NCI-H128 (cell line): ENCODE data around the gene TPBGL.

Experiments
- DNase-seq: peaks from one replicate; lab custom pipeline; 2025; ENCODE audit not compliant: unreplicated experiment; lab: John Stamatoyannopoulos, UW

TPBGL gene

DNA sequence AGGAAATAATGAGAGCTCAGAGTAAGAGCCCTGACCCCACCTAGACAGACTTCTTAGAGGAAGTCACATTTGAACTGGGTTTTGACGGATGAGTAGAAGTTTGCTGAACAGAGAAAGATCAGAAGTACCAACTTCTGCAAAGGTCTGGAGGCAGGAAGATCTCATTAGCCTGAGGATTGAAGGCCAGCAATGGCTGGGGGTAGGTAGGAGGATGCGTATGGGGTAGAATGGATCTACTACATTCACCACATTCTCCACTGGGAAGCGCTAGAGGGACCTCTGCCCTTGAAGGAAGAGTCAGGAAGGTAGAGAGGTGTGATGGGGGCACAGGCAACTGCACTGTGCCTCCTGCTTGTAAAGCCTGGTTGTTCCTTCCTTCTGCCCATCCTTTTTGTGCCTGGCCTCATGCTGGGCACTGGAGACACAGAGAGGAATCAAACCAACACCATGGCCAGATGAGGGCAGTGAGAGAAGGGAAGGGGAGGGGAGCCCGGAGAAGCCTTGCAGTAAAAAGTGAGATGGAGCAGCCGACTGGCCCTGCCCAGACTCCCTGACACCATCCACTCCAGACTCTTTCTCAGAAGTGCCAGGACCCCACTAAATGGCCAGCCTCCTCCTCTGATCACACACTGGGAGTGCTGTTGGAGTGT, 4.9 kb downstream of the TPBGL start:
- no peak for DNase-seq

DNA sequence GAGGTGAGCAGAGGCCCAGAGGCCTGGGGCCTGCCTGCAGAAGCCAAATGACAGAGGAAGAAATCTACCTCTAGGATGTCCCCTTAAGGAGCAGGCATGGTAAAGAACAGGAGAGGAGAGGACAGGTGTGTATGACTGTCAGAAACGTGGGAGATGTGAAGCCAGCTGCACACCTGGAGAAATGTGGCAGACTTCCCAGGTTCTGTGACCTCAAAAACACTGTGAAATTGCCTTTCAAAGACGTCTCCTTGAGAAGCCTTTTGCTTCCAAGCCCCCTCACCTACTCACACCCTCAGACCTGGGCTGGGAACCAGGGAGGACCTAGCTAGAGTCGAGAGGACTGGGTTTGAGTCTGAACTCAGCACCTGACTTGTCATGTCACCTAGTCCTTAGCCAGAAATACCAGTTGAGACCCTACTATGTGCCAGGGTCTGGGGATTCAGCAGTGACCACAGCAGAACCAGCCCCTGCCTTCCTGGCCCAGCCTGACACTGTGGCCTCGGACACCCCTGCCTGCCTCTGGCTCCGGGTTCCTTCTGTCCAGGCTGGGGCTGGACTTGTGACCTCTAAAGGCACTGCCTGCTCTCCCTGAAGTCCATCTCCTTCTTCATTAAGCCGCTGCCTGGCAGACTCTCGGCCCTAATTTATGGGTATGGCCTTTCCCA, 5.6 kb downstream of the TPBGL start:
- no peak for DNase-seq

DNA sequence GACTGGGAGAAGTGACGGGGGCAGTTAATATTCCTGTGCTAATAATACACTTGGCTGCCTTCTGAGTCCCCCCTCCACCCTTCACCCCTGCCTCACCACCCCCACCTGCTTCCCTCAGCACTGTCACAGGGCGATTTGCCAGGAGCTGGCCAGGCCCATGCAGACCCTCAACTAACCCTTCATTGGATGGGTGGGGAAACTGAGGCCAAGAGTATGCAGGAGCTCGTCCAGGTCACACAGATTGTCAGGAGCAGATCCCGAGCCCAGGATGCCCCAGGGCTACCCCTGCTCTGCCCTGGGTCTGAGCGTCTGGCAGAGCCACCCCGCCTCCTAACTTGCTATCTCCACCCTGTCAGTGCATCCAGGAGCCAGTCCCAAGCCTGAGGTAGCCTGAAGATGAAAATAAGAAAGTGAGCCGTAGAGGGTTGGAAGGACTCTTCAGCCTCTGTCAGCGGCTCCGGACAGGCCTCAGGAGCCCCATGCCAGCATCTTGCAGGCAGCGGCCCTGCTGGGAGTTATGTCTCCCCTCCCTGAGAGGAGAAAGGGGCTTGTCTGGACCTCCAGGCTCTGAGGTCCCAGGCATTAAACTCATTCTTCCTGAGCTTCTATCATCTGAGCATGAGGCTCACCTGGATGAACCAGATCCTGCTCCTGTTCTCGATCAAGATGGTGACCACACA, 6.2 kb downstream of the TPBGL start:
- no peak for DNase-seq

DNA sequence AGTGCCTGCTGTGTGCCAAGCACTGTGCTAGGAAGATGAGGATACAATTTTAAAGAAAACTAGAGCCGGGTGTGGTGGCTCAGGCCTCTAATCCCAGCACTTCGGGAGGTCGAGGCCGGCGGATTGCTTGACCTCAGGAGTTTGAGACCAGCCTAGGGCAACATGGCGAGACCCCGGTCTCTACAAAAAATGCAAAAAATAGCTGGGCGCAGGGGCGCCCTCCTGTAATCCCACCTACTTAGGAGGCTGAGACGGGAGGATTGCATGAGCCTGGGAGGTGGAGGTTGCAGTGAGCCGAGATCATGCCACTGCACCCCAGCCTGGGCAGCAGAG, 8.3 kb downstream of the TPBGL start:
- no peak for DNase-seq

DNA sequence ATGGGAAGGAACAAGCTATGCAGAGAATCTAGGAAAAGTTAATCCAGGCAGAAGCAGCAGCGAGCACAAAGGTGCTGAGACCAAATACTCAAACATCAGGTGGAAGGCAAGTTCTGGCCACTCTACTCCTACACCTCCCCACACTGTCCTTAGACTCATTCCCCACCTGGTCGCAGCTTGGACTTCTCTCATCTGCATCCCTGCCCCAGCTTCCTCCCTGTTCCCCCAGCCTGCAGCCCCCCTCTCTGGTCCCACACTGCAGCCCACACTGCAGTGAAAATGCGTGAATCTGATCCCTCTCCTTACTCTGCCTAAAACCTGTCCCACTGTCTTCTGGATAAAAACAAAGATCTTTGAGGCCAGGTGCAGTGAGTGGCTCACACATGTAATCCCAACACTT, 9.1 kb downstream of the TPBGL start:
- DNase-seq = no peak

DNA sequence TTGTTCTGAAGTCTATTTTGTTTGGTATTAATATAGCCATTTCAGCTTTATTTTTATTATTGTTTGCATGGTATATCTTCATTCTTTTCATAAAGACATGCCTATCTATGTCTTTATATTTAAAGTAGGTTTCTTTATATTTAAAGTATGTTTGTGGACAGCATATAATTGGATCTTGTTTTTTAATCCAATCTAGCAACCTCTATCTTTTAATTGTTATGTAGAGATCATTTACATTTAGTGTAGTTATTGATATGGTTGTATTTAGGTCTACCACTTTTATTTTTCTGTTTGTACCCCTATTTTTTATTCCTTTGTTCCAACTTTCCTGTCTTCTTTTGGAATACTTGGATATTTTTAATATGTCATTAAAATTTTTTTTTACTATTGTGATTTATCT, 13.8 kb downstream of the TPBGL start:
- no peak for DNase-seq

DNA sequence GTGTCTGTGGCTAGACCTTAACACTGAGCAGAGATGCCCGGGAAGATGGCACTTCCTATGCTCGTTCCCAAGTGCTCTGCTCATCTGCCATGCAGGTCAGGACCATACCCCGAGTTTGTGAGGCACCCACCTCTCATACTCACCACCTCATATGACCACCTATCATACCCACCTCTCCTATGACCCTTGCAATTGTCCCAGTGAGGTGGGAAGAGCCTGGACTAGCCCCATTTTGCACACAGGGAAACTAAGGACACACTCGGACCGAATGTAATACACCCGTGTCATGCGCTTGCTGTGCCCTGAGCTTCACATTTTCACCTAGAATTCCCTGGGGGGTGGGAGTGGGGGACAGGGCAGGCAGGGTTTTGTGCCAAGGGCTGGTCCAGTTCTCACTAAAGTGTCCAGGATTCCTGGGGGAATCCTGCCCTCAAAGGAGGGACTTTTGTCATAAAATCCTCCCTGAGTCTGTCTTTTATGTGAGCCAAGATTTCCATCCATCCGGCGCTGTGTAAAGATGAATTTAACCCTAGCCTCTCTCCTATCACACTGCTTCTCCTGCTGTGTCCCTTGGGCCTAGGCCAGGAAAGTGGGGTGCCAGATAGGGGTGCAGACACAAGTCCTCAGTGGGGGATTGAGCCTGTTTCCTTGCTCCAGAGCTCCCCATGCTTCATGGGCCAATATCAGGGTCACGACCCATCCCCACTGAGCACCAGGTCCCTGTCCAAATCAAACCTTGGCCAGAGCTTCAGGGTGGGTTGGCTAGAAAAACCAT, 20.0 kb downstream of the TPBGL start:
- no peak for DNase-seq

DNA sequence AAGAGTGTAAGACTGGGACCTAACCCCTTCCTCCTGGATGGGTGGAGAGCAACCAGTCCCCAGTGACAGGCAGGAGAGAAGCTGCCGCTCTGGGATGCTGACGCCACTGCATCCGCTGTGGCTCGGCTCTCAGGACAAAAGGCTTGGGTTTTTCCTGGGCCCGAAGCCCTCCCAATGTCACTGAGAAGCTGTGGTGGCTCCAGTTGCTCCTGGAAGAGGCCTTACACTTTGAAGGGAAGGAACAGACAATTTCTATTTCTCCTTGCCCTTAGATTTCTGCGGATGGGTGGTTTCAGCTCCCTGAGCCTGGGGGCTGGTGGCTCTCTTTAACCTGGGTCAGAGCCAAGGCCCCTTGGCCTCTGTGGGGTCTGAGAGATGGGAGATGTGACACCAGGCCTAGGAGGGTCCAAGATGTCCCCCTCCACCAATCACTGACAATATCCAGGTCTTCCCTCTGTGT, 21.4 kb downstream of the TPBGL start:
- no peak for DNase-seq

DNA sequence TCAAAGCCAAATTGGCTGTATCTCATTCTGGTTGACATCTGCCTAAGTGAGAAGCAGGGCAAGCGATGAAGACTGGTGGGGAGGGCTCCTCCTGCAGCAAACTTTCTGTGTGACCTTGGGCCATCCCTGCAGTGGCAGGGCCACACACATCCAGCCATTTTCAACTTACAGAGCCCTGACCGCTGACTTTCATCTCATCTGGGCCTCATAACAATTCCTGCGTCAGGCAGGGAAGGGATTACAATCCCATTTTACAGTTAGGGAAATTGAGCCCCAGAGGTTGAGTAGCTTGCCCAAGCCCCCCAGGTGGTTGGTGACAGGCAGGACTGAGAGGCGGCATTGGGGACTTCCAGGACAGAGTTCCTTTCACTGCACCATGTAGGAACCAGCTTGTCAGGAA, 21.9 kb downstream of the TPBGL start:
- no peak for DNase-seq

DNA sequence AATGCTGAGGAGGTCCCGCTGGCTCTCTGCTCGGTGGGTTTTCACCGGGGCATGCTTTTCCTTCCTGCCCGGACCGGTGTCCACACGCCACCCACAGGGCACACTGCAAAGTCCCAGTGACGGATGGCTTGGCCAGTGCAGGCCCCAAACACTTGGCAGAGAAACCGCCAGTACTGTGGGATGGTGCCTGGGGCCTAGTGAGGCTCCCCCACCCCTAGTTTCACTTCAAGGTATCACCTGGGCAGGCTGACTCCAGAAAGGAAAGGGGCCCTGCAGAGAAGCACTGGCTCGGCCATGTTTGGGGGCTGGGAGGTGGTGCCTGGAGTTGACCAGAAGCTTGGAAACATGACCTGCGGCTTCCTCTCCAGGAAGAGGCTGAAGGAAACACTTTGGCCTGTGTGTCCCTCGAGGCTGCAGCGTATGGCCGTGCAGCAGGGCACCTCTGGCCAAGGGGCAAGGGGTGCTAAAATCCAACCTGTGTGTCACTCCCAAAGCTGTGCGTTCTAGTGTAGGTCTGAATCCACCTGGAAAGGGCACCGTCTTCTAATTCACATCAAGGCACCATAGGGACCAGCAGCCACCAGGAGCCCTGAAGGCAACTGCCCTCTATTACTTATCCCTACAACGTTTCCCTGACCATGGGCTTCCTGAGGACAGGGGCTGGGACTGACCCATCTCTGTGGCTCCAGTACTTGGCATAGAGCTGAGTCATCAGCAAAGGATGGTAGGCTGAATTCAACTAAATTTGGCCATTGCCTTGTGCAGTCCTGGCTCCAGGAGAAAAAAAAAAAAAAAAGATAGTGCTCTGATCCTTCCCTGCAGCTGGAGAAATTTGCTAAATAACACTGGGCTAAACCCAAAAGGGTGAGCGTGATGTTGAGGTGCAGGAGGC, 22.6 kb downstream of the TPBGL start:
- no peak for DNase-seq

DNA sequence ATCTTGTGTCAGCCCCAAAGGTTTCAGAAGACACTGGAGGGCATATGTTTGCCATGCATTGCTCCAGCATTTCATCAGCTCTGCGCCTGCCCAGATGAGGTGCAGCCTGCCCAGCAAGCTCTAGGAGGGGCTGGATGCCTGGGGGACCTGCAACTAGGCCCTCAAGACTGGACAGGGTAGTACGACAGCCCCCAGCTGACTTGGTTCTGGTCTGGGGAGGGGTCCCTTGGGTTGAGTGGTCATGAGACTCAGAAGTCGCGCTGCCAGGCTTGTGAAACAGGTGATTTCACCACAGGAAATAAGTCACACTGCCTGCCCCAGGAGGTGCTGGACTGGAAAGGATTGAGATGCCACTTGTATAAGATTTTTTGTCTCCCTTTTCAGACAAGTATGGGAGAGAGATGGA, 23.4 kb downstream of the TPBGL start:
- DNase-seq = no peak

DNA sequence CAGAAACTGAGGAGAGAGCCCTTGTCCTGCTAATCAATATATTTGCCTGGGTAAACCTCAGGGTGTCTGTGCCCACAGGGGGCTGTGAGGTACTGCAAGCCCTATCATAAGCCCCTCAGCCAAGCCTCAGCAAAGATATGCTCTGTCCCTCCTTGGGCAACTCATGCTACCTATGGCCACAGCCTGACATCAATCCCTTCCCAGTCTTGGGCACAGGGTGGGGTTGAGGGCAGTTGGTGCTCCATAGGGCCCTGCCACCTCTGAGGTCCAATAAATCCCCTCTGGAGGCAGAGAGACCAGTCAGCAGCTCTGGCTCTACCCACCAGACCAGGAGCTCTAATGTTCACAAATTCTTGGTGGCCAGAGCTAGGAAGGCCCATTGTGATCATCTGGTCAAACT, 23.8 kb downstream of the TPBGL start:
- DNase-seq = no peak

DNA sequence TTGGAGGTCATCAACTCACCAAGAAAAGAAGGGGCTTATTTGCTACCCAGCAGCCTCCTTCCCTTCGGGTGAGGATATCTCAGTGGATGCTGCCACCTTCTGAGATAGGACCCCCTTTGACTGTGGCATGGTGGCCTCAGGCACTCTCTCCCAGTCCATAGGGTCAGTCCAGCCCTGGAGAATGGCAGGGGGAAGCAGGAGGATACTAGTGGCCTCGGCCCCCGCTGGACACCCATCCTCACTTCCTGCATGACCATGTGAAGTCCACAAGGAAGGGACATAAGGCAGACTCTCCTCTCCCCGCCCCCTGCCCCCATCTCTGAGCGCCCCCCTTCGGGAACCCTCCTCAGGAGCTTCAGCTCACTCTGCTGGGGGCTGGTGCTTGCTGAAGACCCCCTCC, 24.4 kb downstream of the TPBGL start:
- no peak for DNase-seq

DNA sequence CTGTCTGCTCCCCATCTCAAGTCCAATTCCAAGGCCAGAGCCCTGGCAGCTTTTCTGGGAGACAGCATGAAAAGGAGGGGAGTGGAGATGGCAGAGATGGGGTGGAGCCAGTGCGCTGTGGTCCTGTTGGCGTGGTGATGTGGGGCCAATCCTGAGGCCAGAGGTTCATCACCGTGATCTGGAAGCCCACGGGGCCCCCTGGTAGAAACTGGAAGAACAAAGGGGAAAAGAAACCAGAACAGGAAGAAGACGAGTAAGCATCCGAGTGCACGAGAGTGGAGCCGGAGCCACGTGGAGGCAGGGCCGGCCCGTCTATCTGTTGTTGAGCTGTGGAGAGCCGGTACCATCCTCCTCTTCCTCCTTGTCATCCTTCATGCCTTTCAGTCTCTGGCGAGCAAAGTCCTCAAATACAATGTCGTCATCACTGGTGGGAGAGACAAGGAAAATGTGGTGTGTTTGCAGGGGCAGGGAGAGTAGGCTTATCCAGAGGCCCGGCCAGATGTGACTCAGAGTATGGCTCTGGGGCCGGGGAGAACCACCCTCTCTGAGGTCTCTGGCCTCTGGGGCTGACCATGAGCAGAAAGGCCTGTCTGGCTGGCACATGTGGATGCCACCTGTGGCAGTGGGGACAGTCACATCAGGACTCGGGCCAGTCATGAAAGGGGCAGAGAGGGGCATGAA, 25.4 kb downstream of the TPBGL start:
- no peak for DNase-seq

DNA sequence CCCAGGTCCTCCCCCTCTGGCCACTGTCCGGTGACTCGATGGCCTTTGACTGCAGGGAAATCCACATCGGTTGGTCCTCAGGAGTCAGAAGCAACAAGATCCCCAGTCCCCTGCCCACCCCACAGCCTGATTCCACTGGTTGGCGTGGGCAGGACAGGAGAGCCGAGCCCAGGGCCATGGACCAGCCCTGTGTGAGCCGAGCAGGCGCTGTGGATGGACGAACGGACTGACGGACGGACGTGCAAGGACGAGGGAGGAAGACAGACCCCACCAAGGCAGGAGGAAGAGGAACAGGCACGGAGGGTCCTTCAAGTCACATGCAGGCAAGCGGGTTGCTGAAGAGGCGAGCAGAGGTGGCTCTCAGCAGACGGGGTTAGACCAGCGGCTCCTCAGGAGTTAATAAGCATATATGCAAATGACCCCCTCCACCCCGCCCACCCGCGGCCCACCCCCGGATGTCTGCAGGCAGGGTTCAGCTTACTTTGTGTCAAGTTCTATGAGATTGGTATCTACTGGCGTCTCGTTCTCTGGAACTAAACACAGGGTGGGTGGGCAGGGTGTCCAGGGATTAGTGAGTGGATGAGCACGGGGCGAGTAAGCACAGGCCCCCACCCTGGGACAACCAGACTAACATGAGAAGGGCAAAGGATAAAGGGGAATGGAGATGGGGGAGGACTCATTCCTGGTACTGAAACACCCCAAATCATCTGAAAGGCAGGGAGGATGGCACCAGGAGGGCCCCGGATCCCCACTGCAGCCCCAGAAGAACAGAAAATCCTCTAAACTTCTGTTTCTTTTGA, 26.8 kb downstream of the TPBGL start:
- DNase-seq = no peak

DNA sequence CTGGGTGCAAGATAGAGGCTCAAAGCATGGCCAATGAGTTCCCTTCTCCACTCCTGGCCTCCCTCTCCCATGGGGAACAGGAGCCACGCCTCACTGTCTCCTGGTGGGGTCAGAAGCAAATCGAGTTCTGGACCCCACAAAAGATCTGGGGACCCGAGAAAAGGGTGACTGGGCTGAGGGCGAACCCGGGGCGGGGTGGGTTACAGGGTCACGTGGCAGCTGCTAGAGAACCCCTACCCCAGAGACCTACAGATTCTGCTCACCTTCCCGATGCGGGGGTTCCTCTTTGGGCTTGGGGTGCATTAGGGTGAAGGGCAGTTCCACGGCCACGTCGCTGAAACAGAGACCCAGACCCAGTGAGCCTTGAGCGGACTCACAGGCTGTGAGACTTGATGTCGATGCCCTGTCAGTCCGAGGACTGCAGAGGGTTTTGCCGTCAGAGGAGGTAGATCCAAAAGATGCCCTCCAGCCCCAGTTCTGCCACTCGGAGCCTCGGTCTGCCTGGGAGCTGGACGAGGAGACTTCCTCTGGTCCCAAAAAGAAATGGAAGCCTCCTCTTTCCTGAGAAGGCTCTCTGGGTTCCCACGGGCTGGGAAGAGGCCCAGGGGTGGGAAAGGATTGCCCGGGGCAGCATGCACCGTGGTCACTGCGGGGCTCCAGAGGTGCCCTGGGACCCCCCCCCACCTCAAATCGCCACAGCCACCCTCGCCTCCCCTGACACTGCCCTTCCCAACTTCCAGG, 28.2 kb downstream of the TPBGL start:
- no peak for DNase-seq

DNA sequence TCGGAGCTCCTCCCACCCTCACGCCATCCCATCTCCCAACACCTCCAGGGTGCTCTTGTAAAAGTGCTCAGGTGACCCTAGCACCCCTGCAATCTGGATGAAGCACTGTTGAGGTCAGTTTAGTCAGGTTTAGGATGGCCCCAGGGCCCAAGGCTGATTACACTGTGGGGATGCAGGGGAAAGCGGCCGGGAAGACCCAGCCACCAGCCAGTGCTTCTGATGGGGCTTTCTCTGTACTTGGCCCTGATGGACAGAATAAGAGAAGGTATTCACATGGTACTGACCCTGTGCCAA, 28.7 kb downstream of the TPBGL start:
- no peak for DNase-seq

DNA sequence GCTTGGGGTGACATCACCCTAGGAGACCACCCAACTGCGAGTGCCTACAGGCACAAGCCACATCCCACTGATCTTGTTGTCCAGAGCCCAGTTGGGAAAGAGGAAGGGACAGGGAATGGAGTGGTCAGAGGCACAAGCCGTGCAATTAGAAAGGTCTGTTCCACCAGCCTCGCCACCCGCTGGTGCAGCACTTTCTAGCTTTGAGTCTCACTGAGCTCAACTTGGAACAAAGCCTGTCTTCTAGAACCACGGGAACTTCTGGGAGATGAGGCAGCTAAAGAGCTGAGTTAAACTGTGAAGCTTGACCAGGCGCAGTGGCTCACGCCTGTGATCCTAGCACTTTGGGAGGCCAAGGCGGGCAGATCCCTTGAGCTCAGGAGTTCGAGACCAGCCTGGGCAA, 29.3 kb downstream of the TPBGL start:
- DNase-seq = no peak

DNA sequence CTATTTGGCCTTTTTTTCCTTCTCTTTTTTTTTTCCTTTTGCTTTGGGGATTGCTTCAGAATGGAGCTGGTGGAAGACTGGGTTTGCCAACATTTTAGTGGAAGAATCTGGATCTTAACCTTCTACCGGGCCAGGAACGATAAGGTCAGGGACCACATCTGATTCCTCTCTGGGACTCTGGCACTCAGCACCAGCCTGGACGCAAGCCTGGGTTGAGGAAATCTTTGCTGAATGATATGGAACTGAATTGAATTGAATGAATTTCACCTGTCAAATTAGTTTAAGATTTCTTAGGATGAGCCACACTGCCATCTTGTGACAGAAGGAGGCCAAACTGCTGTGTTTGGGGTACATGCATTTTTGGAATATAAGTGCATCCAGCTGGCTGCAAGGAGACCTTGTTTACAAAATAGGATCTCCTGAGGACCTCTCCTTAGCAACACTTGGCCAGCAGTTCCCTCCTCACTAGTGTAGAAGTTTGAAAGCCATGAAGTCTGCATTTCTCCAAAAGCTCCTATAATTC, 30.4 kb downstream of the TPBGL start:
- DNase-seq = no peak
